HG03095 (cell line): ENCODE measurements around the gene FAP.
A peak's percentile ranks its signal among the peaks of the same experiment; 100 is the strongest.

ENCODE experiments used
- ATAC-seq: cut with Tn5 transposase; IDR thresholded peaks from one replicate; pipeline ENCODE4 v1.9.1; 2021; ENCODE audit warnings: moderate library complexity; ENCODE audit not compliant: unreplicated experiment

Gene FAP

GRCh38 chr2:162188451-162188850, 54.8 kb downstream of the FAP start:
- no peak for ATAC-seq

DNA sequence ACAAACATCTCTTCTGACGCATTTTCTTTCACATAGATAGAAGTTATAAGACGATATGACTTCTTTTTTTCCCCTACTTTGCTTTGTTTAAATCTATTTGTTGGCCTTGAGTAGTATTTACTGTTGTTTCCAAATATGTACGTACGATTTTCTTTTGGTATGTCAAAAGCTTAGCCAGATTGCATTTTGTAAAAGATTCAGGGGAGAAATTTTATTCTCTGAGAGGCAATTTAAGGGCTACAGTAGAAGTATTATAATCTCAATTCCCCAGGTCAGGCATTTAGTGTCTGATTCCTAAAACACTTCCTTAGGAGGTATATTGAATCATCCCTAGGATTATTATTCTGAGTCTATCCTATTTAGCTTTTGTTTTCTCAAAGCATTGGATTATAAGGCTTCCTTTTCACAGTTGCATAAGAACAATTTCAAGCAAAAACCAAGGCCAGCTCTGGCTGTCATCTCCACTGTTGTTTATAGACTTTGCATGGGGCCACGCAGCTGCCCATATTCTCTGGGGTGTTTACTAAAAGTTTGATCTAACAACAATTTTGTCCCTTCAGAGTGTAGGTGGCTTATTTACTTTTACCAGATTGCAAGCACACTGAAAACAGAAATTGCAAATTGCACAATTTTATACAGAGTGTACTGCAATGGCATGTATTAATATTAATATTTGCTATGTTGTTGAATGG, 57.6 kb downstream of the FAP start:
- no peak for ATAC-seq

- no peak for ATAC-seq
Observed at GRCh38 chr2:162184821-162185450, 58.3 kb downstream of the FAP start.

DNA sequence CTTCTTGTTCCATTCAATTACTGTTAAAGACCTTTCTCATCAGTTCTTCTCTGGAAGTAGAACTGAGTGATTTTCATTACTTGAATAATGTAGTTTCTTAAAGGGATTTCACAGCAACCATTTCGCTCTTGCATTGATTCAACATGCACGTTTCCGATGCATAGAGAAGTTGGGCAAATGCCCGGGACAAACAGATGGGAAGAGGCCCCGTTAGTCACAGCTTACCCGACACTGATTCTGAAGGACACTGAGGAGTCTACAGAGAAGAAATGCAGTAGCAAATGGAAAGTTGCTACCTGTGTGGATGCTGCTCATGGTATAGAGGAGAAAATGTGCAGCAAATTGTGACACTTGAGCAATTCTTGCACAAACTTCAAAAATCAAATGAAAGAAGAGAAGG, 58.9 kb downstream of the FAP start:
- no peak for ATAC-seq

DNA sequence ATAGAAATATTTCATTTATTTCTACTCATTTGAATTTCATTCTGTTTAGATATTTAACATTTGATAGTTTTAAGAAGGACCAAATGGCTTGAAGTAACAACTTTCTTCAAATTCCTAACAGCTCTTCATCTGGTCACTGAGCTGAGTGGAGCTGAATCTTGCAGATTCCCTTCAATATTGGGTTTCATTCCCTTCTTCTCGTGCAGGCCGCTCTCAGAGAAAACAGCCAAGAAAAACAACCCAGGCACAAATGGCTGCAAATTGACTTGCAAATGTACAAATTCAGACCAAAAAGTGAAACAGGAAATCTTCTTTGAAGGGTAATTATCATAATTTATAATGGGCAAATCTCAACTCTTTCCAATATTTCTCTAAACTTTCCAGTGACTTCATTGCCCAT, 60.9 kb downstream of the FAP start:
- ATAC-seq, result no peak

DNA sequence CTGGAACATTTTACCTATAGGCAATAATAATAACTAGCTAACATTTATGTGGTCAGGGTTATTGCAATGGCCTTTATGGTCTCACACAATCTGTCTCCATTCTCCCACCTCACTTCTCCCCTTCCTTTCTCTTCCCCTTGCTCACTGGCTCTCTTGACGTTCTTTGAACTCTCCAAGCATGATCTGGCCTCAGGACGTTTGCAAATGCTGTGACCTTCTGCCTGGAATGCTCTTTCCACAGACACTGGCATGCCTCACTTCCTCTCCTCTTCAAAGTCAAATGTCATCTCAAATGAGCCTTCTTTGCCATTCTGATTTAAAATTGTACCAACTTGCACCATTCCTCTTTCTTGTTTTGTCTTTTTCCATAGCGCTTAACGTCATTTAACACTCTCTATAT, 65.9 kb downstream of the FAP start:
- ATAC-seq, result no peak

DNA sequence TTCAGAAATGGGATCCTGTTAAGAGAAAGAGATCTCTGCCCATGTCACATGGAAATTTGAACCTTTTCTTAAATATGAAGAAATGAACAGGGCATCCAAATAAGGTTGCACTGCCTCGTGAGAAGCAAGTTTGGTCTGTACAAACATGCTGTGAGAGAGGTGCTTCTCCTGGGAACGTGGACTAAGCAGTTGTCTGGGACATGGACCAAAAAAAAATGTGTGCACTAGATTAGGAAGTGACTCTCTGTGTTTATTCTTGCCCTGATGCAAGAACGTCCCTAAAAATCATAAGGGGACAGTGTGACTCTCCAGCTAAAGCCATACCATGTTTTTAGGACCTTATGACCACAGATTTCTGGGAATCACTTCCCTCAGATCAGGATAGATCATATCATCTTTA, 67.5 kb downstream of the FAP start:
- no peak for ATAC-seq

DNA sequence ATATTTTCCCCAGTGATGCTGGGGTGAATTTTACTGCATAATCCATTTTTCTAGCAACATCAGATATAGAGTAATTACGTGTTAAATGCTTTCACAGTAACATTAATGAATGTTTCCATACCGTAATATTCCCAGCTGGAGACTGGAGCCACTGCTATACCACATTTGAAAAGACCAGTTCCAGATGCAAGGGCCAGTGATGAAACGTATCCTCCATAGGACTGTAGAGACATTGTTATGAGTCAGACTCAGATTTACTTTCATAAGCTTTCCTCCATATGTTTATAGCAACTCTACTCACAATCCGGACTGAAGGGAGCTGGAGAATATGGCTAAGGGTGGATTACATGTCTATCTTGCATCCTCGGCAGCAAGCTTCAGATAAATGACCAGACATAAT, 68.5 kb downstream of the FAP start:
- ATAC-seq, result no peak

DNA sequence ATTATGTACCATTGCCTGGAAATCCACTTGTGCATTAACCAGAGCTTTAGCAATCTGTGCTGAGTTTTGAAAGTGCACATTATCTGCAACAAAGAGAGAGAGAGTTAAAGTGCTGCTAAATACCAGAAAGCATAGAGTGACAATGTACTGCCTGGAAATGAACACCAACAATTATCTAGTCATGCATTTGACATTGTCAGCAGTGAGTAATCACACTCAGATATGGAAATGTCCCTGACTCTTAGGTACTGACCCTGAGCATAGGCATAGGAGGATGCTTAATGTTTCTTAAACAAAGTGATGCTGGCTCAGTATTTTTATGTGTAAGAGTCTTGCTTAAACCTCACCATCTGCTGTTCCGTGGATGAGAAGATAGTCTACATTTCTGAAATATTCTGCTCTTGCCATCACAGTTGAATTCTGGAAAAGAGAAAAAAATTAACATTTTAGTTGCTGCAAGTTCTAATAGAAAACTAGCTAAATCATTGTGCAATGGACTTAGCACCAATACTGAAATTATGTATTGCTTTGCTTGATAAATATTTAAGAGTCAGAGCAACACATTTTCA, 70.4 kb downstream of the FAP start:
- ATAC-seq, result no peak

GRCh38 chr2:162166745-162167144, 76.5 kb downstream of the FAP start:
- ATAC-seq, result no peak

- no peak for ATAC-seq
Observed at GRCh38 chr2:162166174-162166573, 77.1 kb downstream of the FAP start.

GRCh38 chr2:162164802-162165201, 78.4 kb downstream of the FAP start:
- ATAC-seq, result no peak

GRCh38 chr2:162159446-162159845, 83.8 kb downstream of the FAP start:
- no peak for ATAC-seq

- ATAC-seq, result no peak
Observed at GRCh38 chr2:162156149-162156548, 87.1 kb downstream of the FAP start.

- ATAC-seq, result no peak
Observed at GRCh38 chr2:162155093-162155492, 88.2 kb downstream of the FAP start.

DNA sequence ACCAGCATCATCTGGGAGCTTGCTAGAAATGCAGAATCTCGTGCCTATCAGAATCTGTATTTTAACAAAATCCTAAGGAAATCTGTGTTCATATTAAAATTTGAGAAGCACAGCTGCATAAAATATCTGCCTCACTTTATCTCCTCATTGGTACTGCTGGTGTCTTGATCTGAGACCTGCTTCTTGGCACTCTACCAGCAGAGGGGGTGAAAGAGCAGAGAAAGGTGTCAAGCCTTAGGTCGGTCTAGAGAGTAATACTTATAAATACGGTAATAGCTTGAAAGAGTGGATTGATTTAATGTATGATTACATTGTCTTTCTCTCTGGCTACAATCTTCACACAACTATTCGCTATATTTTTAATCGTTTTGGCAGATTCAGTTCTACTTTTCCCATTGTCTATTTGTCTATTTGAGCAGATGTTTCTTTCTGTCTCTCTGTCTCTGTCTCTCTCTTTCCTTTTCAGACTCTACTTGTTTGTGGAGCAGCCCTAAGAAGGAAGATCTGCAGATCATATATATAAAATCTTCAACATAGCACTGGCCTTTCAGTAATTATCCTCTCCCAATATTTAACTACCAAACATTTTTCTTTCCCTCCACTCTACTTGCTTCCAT, 89.5 kb downstream of the FAP start:
- peak; percentile 87 for ATAC-seq

DNA sequence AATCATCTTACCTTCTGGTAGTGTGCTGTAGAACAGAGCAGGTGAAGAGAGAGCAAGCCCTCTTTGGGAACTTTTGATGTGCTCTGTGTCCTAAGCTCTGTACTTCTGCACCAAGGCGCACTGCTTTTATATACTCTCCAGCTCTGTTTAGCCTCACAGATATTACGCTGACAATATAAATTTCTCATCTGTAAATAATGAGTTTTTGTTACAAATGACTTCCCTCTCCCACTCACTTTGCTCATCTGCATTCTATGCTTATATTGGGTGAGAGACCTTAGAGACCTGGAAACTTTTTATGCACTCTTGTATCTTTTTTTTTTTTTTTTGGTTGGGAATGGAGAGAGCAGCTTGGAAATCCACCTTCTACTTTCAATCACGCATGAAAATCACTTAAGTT, 91.1 kb downstream of the FAP start, which contains the start of gene GCG:
Gene GCG (minus strand): TSS at position 101 of the 400 bp plus-strand sequence. CDS start 3,069 bp downstream, outside the sequence.
- no peak for ATAC-seq

- no peak for ATAC-seq
Observed at GRCh38 chr2:162149940-162150339, 93.3 kb downstream of the FAP start.

- no peak for ATAC-seq
Observed at GRCh38 chr2:162149466-162149865, 93.8 kb downstream of the FAP start.

GRCh38 chr2:162148956-162149355, 94.3 kb downstream of the FAP start:
- no peak for ATAC-seq

- no peak for ATAC-seq
Observed at GRCh38 chr2:162143969-162144368, 99.3 kb downstream of the FAP start.

GRCh38 chr2:162138310-162138709, 104.9 kb downstream of the FAP start:
- no peak for ATAC-seq
